ENCODE data around the gene RALGDS.
"Not testable (repeated sequence)": the region's sequence is repeated elsewhere in the genome, so short reads cannot be mapped to it uniquely, and the experiment has no call there.

RALGDS gene

DNA sequence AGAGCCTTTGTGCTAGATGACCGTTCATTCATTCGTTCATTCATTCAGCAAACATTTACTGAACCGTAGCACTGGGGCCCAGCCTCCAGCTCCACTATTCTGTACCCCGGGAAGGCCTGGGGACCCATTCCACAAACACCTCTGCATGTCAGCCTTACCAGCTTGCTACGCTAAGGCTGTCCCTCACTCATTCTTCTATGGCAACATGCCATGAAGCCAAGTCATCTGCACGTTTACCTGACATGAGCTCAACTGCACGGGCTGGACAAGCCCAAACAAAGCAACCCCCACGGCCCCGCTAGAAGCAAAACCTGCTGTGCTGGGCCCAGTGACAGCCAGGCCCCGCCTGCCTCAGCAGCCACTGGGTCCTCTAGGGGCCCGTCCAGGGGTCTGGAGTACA, 53.2 kb downstream of the RALGDS start:
- no peak for DNase-seq (ENCODE audit: low read depth in 2 of 2)

DNA sequence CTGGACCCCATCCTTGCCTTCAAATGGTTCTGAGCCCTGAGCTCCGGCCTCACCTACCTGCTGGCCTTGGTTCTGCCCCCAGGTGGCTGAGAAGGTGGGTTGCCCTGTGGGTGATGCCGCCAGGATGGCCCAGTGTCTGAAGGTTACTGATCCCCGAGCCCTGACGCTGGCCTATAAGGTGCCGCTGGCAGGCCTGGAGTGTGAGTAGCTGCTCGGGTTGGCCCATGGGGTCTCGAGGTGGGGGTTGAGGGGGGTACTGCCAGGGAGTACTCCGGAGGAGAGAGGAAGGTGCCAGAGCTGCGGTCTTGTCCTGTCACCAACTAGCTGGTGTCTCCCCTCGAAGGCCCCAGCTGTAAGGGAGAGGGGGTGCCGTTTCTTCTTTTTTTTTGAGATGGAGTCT, 54.0 kb downstream of the RALGDS start:
- no peak for DNase-seq (ENCODE audit: low read depth in 2 of 2)

DNA sequence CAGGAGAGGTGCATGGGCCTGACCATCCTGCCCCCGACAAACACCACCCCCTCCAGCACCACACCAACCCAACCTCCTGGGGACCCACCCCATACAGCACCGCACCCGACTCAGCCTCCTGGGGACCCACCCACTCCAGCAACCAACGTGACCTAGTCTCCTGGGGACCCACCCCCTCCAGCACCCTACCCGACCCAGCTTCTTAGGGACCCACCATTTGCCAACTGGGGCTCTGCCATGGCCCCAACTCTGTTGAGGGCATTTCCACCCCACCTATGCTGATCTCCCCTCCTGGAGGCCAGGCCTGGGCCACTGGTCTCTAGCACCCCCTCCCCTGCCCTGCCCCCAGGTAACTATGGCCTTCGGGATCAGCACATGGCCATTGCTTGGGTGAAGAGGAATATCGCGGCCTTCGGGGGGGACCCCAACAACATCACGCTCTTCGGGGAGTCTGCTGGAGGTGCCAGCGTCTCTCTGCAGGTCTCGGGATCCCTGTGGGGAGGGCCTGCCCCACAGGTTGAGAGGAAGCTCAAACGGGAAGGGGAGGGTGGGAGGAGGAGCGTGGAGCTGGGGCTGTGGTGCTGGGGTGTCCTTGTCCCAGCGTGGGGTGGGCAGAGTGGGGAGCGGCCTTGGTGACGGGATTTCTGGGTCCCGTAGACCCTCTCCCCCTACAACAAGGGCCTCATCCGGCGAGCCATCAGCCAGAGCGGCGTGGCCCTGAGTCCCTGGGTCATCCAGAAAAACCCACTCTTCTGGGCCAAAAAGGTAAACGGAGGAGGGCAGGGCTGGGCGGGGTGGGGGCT, 54.7 kb downstream of the RALGDS start:
- DNase-seq (ENCODE audit: low read depth in 2 of 2) = no peak

- no peak for DNase-seq (ENCODE audit: low read depth in 2 of 2)
These were observed 56.0 kb downstream of the RALGDS start for GRCh38 chr9:133065070-133065388.

DNA sequence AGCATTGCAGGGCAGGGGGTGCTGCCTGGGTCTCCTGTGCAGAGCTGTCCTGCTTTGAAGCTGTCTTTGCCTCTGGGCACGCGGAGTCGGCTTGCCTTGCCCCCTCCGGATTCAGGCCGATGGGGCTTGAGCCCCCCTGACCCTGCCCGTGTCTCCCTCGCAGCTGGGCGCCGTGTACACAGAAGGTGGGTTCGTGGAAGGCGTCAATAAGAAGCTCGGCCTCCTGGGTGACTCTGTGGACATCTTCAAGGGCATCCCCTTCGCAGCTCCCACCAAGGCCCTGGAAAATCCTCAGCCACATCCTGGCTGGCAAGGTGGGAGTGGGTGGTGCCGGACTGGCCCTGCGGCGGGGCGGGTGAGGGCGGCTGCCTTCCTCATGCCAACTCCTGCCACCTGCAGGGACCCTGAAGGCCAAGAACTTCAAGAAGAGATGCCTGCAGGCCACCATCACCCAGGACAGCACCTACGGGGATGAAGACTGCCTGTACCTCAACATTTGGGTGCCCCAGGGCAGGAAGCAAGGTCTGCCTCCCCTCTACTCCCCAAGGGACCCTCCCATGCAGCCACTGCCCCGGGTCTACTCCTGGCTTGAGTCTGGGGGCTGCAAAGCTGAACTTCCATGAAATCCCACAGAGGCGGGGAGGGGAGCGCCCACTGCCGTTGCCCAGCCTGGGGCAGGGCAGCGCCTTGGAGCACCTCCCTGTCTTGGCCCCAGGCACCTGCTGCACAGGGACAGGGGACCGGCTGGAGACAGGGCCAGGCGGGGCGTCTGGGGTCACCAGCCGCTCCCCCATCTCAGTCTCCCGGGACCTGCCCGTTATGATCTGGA, 56.6 kb downstream of the RALGDS start:
- DNase-seq (ENCODE audit: low read depth in 2 of 2) = no peak

- DNase-seq (ENCODE audit: low read depth in 2 of 2) = no peak
These were observed 57.4 kb downstream of the RALGDS start for GRCh38 chr9:133063500-133064231.

DNA sequence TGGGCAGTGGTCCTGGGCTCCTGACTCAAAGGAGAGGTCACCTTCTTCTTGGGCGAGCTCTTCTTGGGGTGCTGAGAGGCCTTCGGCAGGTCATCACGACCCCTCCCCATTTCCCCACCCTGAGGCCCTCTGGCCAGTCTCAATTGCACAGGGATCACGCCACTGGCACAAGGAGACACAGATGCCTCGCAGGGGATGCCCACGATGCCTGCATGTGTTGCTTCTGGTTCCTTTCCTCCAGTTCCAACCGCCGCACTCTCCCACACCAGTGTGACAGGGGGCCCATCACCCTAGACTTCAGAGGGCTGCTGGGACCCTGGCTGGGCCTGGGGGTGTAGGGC, 57.9 kb downstream of the RALGDS start:
- no peak for DNase-seq (ENCODE audit: low read depth in 2 of 2)

GRCh38 chr9:133062569-133062968, 58.5 kb downstream of the RALGDS start:
- DNase-seq (ENCODE audit: low read depth in 2 of 2) = not testable (repeated sequence)

- not testable (repeated sequence) for DNase-seq (ENCODE audit: low read depth in 2 of 2)
These were observed 59.3 kb downstream of the RALGDS start, which contains the start of gene CEL for GRCh38 chr9:133061764-133062145. TSS of gene CEL (plus strand) at chr9:133061981. CDS start at chr9:133062003, 22 bp downstream.

GRCh38 chr9:133061019-133061763, 59.8 kb downstream of the RALGDS start:
- DNase-seq (ENCODE audit: low read depth in 2 of 2) = not testable (repeated sequence)

- DNase-seq (ENCODE audit: low read depth in 2 of 2) = no peak
These were observed 60.6 kb downstream of the RALGDS start for GRCh38 chr9:133060417-133060841.

GRCh38 chr9:133059623-133060022, 61.4 kb downstream of the RALGDS start:
- DNase-seq (ENCODE audit: low read depth in 2 of 2) = no peak

- DNase-seq (ENCODE audit: low read depth in 2 of 2) = no peak
These were observed 62.3 kb downstream of the RALGDS start for GRCh38 chr9:133058550-133059320.

DNA sequence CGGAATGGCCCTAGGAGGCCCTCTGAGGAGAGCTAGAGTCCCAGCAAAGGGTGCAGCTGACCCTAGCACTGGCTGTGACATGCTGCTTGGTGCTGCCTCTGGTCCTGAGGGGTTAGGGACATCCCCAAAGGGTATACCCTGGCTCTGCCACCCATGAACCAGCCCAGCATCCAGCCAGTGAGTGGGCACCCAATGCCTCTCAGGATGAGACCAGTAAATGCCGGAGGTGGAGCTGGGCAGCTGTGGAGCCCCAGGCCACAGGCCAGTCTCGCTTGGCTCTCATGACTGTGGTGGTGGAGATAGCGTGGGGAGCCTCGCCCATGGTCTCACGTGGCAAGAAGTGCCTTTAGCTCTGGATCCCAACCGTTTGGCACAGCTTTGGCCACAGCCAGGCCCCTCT, 63.0 kb downstream of the RALGDS start:
- no peak for DNase-seq (ENCODE audit: low read depth in 2 of 2)

DNA sequence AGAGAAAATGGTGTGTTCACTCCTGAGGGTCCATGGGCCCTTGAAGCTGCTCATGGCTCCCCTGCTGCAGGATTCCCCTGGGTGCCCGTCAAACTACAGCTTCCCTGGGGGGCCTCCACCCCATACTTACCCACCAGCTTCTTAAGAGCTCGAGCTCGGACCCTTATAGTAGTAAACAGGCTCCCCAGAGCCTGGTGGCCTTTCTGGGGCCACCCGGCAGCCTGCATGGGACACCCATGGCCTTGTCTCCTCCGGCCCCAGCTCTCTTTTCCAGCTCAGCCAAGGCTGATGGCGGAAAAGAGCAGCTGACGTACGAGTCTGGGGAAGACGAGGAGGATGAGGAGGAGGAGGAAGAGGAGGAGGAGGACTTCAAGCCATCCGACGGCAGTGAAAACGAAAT, 63.5 kb downstream of the RALGDS start:
- no peak for DNase-seq (ENCODE audit: low read depth in 2 of 2)

GRCh38 chr9:133057006-133057405, 64.0 kb downstream of the RALGDS start:
- DNase-seq (ENCODE audit: low read depth in 2 of 2) = no peak

- DNase-seq (ENCODE audit: low read depth in 2 of 2) = no peak
These were observed 64.5 kb downstream of the RALGDS start for GRCh38 chr9:133056533-133056932.

- DNase-seq (ENCODE audit: low read depth in 2 of 2) = no peak
These were observed 65.1 kb downstream of the RALGDS start for GRCh38 chr9:133055788-133056420.

DNA sequence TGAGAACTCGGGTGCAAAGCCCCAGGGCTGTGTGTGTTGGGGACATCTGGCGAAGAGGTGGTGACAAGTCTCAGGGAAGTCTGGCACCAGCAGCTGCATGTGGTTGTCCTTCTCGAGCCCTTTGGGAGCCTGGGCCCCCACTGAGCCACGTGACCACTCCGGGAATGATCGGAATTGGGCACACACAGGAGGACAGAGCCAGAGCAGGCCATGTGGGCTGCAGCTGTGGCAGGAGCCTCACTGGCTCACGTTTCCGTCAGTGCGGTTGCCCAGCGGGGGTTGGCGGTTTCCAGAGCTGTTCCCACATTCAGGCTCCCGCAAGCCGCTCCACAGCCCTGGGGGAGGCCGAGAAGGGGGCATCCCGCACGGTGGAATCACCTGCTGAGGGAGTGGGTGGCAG, 66.1 kb downstream of the RALGDS start:
- DNase-seq (ENCODE audit: low read depth in 2 of 2) = no peak

DNA sequence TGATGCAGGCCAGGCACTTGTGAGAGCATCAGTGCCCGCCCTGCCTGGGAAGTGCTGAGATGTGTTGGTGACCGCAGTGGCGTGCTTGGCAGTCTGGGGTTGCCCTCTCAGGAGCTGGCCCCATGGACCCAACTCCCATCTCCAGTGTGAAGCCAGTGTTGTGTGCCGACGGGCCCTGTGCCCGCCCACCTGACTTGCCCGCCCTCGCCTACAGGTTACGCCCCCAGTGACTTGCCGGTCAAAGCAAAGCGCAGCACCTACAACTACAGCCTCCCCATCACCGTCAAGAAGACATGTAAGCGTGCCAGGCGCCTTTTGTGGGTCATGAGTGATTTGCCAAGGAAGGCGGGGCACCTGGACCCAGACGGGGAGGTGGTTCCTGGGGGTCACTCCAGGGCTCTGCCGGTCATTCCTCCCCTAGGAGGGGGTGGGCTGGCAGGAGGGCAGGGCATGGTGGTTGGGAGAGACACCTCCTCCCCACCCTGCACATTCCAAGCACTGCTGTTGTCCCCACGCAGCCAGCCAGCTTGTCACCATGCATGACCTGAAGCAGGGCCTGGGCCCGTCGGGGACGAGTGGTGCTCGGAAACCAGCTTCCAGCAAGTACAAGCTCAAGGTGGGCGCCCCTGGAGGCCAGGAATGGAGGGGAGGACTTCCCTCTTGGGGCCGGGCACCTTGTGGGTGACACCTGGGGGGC, 66.7 kb downstream of the RALGDS start:
- no peak for DNase-seq (ENCODE audit: low read depth in 2 of 2)

Data from stimulated activated CD4-positive, alpha-beta T cell treated with anti-CD3 and anti-CD28 coated beads, Interleukin-15, amount 100 ng/mL, for 48 hours (primary cell).